ENCODE data around the gene OXA1L.
"Not testable (repeated sequence)": the region's sequence is repeated elsewhere in the genome, so short reads cannot be mapped to it uniquely, and the experiment has no call there.

The OXA1L gene

DNA sequence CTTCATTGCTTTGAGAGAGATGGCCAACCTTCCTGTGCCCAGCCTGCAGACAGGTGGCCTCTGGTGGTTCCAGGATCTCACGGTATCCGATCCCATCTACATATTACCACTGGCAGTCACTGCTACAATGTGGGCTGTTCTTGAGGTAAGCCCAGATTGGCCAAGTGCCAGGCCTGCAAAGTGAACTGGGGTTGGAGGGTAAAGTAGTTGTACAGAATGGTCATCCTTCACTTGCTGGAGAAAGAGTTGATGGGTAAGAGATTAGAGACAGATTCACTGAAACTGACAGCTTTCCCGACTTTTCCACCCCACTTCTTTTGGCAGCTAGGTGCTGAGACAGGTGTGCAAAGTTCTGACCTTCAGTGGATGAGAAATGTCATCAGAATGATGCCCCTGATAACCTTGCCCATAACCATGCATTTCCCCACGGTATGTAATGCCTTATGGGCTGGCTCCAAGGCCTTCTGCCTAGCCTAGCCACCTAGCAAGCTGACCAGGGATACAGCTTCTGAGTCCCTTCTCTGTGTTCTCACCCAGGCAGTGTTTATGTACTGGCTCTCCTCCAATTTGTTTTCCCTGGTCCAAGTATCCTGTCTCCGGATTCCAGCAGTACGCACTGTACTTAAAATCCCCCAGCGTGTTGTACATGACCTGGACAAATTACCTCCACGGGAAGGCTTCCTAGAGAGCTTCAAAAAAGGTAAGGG lies 4.1 kb downstream of the OXA1L start:
- no peak for DNase-seq

DNA sequence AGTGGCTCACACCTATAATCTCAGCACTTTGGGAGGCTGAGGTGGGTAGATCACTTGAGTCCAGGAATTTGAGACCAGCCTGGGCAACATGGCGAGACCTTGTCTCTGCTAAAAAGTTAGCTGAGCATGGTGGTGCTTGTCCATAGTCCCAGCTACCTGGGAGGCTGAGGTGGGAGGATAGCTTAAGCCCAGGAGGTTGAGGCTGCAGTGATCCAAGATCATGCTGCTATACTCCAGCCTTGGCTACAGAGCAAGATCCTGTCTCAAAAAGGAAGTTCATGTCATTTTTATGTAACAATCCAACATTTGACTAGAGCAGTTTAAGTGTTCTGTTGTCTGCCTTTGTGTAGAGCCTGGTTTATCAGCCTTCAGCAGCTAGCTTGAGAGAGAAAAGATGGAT lies 6.2 kb downstream of the OXA1L start:
- no peak for DNase-seq

DNA sequence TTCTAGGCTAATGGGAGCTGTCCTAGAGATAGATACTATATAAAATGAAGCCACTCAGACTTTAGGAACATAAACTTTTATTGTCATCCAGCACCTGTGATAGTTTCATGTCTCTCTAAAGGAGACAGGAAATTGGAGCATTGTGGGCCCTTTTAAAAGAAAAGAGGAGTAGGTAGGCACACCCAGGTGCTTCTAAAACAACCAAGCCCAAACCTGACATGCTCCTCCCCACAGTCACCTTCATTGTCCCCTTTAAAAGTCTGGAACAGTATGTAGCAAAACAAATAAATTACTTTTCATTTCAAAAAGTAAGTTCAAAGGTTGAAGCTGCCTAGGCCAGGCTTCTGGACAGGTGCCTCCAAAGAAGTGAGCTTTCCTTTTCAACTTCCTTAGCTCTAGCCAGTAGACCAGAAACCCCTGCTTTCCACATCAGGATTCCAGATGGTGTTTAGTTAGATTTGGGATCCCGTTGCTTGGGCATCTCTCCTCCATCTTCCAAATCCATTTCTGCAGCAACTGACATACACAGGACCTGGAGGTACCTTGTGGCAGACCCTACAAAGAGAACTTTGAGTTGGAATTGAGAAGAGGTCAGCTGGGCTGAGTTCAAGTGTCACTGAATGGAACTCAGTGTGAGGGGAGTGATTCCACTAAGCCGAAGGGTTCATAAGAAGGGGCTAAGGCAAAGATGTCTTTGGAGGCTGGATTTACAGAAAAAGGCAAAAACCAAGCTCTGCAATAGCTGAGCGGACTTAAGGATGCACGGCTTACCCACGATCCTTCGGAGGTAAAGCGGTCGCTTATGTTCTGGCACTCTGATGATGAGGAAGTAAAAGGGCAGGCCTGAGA lies 6.9 kb downstream of the OXA1L start:
- DNase-seq = no peak

DNA sequence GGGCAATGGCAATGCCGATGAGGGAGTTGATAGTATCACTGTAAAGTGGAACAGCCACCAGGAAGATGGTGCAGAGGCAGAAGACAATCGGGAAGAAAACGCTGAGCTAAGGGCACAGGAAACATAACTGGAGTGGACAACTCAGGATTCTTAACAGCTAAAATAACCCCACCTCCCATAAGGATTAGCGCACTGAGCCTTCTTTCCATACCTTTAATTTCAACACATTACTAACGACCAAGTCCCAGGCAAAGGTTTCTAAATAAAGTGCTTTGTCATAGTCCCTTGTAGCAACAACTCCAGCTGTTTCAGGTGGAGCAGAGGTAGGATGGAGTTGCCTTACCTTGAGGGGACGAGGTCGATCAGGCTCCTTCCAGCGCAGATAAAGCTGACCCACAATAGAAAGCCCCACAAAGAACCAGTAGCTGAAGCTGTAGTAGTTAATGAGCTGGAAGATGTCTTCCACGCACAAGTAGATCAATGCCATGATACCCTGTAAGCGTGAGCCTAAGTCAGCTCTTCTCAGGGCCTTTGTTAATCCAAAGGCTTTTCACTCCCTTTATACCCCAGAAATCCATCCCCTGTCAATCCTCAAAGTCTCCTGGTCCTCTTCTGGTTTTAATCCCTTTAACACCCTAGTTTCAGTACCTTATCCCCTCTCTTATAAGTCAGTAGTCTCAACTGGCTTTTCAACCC lies 7.7 kb downstream of the OXA1L start:
- no peak for DNase-seq

DNA sequence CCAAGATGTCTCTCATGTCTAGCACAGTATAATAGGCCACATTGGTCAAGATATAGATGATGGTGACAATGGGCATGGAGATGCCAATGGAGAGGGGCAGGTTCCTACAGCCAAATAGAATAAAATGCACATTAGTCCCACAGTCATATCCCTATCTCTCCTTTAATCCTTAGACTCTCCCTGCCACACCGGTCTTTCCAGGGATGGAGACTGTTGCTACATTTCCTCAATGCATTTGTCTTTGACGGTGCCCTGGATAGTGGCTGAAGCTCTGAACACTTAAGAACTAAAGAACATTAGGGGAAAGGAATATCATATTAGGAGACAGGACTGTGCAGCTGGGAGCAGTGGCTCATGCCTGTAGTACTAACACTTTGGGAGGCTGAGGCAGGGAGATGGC lies 9.7 kb downstream of the OXA1L start:
- no peak for DNase-seq

DNA sequence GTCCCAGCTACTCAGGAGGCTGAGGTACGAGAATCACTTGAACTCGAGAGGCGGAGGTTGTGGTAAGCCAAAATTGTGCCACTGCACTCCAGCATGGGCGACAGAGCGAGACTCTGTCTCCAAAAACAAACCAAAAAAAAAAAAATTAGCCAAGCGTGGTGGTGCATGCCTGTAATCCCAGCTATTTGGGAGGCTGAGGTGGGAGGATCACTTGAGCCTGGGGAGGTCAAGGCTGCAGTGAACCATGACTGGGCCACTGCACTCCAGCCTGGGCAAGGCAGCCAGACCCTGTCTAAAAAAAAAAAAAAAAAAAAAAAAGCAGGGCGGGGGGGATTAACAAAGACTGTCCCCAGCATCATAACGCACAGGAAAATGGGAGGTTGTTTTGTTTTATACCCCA lies 10.4 kb downstream of the OXA1L start:
- DNase-seq = not testable (repeated sequence)

DNA sequence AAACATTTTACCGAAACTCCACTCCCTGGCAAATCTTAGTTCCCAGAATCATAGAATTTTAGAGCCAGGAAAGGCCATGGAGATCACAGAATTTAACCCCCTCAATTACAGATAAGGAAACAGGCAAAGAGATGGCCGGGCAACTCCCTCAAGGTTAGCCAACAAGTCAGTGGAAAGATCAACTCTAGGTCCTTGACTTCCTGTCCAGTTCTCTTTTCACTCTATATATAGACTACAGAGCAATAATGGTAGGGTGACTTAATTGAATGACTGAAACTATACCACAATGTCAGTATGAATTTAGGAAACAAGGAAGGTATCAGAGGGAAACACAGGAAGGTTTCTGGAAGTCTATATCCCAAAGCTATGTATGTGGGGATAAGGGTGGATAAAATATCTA lies 11.6 kb downstream of the OXA1L start:
- no peak for DNase-seq

DNA sequence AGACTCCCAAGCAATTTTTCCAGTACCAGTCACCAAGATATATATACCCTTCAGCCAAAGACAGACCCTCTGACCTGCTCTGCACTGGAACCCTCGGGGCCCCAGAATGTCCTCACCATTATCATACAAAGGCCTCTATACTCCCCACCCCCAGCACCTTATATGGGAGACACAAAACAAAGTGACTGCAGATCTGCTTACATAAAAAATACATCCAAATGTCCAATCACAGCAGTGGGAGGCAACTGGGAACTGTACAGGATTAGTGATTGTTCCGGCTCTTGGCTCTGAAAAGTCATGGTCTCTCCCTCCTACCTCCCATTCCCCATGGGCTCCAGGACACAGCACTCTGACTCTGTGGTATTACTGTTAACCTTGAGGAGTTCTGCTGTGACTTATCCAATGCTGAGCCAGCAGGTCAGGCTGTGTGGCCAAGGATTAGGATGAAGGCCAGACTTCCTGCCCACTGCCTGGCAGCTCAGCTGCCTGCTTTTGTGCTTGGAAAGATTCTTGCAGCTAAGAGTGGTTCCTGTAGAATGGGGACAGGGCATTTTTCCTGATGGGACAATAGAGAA lies 13.7 kb downstream of the OXA1L start:
- DNase-seq = no peak

DNA sequence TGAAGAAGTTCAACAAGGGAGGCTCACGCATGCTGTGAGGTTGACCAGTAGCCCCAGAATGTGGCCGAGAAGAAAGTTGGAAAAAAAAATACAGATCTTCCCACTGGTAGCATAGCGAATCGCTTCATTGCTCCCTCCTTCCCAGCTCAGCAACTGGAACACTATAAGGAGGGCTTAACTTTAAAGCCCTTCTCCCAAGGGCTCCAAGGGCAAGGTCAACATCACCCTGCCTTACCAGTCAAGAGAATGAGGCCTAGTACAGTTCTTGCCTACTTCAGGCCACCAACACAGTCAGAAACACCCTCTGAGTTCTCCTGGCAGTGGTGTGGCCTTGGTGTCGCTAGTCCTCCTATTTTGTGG lies 14.4 kb downstream of the OXA1L start:
- DNase-seq = no peak

DNA sequence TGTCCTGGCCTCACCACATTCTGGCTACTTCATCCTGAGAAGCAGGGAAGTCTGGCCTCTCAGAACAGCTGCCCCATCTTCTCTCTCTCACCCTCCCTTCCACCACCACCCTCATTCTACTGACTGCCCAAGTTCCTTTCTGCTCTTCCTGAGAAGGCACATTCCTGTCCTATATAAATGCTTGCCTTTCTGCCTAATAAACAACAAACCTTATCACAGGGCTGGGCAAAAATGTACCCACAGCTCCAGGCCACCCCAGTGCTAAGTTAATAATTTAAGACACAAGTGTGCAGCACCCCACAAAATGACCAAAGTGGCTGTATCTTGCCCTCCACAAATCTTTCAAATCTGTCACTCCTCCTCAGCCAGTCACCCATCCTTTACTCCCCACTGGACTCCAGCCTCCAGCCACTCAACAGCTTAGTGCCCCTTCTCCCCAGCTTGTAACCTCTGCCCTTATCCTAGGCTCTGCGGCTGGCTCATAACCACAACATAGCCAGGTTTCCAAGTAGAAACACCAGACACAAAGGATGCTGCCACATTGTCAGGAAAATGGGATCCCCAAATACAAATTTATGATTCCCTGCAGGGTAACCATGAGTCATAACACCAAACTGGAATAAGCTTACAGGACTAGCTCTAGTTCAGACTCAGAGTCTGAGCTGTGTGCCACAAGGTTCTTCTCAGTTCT lies 15.0 kb downstream of the OXA1L start:
- no peak for DNase-seq

DNA sequence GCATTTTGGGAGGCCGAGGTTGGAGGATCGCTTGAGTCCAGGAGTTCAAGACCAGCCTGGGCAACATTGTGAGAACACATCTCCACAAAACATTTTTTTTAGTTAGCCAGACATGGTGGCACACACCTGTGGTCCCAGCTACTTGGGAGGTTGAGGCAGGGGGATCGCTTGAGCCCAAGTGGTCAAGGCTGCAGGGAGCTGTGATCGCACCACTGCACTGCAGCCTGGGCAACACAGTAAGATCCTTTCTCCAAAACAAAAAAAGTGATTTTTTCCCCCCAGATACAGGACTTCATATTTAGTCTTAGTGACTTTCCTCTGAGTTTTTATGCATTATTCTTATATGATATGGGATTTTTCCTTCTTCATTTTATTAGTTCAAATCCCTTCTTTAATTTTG lies 20.2 kb downstream of the OXA1L start:
- DNase-seq = no peak

DNA sequence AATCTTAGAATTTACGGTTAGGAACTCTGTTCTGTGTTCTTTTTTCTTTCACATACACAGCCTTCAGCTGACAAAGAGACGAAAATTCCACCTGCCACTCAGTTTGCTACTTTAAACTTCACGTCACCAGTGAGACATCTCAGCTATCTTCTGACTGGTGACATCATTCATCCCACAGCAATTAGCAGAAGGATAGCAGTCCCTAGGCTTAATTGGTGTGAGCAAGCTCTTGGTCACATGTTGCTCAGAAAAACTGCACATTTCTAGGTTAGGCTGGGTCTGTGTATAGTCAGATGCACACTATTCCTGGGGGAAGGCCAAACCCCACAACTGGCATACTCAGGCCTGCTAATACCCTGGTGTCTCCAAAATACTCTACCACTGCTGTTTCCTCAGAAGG lies 24.8 kb downstream of the OXA1L start:
- no peak for DNase-seq

DNA sequence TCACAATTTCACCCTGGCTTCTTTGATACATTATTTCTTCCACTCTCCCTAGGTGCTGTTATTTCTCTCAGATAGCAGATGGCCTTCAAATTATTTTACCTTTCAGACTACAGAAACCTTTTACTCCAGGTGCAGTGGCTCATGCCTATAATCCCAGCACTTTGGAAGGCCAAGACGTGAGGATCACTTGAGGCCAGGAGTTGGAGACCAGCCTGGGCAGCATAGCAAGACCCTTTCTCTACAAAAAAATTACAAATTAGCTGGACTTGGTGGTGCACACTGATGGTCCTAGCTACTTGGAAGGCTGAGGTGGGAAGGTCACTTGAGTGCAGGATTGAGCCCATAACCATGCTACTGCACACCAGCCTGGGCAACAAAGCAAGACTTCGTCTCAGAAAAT lies 25.7 kb downstream of the OXA1L start:
- DNase-seq = no peak

DNA sequence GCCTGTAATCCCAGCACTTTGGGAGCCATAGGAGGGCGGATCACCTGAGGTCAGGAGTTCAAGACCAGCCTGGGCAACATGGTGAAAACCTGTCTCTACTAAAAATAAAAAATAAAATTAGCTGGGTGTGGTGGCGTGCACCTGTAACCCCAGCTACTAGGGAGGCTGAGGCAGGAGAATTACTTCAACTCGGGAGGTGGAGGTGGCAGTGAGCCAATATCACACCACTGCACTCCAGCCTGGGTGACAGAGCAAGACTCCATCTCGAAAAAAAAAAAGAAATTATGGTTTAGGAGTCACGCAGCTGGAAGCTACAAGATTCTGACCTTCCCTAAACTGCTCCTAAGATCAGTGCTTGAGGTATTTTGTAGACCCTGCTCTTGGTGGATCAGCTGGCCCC lies 27.1 kb downstream of the OXA1L start:
- not testable (repeated sequence) for DNase-seq

DNA sequence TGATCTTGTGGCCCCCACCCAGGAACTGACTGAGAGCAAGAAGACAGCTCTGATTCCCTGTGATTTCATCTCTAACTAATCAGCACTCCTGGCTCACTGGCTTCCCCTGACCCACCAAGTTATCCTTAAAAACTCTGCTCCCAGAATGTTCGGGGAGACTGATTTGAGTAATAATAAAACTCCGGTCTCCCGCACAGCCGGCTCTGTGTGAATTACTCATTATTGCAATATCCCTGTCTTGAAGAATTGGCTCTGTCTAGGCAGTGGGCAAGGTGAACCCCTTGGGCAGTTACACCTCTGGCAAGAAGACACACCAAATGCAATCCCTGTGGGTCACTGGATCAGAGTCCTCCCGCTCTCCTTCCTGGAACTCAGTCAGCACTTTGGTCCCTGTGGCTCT lies 27.5 kb downstream of the OXA1L start:
- no peak for DNase-seq

DNA sequence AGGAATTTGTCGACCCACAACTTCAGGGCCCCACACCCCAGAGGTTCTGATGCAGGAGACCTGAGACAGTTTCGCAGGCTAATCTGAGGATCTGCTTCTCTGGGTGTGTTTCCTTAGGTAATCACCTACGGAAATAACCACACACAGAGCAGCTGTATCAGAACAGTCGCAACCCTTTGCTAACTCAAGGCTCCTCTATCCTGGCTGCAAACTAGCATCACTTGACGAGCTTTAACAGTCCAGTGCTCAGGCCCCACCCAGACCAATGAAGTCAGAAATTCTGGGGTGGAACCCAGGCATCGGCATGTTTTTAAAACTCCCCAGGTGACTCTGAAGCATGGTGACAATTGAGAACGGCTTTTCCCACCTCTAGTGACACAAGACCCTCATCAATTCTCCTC lies 28.1 kb downstream of the OXA1L start:
- no peak for DNase-seq

DNA sequence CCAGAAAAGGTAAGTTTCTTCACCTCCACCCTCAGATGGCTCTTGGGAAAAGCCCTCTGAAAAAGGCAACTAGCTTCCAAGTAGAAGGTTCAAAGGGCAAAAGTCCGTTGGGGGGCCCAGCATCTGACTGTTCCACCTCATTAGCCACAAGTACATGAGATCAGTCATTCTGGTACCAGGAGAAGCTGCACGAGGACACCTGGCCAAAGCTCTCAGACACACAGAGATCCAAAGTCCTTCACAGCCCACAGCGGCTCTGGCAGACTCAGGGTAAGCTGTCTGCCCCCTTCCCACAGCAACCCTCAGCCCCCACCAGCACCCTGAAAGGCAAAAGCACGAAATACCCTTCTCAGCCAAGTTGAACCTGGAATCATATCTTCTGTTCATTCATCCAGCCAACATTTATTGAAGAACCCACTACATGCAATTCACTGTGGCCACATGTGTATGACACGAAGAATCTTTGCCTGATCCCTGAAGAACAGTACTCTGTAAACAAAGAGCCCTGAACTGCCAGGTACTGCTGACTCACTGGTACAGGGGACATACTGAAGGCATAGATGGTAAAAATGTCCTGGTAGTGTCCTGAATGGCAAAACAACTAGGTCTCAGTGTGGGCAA lies 29.7 kb downstream of the OXA1L start:
- DNase-seq = no peak

DNA sequence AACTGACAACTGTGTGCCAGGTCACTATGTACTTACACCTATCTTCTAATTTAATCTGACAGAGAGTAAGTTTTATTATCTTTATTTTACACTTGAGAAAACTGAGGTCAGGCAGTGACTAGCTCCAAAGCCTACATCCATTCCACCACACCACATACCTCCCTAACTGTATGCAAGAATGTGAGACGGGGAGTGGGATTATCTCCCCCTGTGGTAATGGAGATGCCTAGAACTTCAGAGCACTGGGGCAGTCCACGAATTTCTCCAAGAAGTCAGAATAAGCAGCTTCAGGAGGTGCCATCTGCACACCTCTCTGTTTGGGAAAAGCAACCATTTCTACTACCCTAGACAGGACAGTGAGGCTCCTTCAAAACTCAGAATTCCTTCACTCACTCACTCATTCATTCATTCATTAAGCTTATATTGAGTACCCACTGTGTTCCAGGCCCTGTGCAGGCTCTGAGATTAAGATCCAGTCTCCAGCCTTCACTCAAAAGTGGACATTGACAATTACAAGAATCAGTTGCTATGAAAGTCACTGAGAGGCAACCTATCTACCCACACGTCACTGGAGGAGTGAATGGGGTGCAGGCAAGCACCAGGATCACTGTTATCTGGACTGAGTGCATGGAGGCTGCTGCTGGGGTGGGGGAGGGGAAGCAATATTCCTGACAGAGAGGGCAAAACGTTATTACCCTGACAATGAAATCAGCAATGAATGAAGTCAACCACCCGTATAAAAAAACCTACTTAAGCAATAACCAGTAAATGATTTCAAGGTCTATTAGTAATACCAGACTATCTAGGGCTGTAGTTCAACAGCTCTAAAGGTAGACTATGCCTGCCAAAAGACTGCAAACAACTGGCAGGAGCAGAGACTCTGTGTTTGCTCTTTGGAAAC lies 30.8 kb downstream of the OXA1L start:
- DNase-seq = no peak

DNA sequence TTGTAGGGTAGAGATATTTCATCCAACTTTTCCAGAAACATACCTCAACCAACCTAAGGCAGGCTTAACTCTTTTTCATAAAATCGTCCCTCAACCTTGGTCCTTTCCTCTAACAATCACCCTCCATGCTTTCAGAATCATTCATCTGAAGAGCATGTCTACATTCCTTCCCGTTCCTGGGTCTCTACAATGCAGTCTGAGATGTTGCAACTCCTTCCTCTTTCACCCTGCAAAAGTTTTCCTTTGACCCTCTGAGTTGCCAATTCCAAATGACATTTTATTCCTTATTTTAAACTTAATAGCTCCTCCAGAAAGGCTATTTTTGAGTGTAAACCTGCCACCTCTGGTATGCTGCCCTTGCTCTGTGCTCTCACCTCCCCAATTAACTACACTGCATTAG lies 32.0 kb downstream of the OXA1L start:
- no peak for DNase-seq

DNA sequence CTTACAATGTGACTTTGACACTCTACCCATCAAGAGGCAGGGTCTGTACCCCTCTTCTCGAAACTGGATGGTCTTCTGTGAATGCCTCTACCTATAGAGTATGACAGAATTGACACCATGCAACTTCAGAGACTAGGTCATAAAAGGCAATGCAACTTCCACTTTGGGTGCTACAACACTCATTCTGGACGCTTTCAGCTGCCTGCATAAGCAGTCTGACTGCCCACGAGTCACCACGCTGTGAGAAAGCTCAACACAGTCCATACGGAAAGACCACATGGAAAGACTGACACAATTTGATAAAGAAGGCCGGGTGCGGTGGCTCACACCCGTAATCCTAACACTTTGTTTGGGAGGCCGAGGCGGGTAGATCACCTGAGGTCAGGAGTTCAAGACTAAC lies 33.9 kb downstream of the OXA1L start:
- DNase-seq = no peak

DNA sequence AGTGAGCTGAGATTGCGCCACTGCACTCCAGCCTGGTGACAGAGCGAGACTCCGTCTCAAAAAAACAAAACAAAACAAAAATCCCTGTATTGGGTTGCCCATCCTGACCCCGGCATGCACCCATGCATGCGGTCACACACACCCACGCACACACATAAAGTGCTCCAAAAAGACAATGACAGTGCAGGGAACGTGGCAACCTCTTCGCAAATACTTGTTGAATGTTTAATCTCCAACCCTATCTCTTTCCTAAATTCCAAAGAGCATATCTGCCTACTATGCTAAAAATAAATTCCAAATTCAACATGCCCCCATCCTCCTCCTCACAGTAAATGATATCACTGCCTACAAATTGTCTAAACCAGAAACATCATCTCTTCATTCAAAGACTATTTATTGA lies 35.2 kb downstream of the OXA1L start:
- DNase-seq = no peak
